Activated CD4-positive, alpha-beta T cell treated with anti-CD3 and anti-CD28 coated beads for 24 hours (primary cell): ENCODE measurements around the gene PROSER1.
"Not testable (repeated sequence)": the region's sequence is repeated elsewhere in the genome, so short reads cannot be mapped to it uniquely, and the experiment has no call there.

ENCODE experiments used
- DNase-seq, 2 donors: peaks; one replicate each; pipeline ENCODE4 v3.0.0-alpha.2; 2020; ENCODE audit warnings: low read depth in 2 of 2

The PROSER1 gene

DNA sequence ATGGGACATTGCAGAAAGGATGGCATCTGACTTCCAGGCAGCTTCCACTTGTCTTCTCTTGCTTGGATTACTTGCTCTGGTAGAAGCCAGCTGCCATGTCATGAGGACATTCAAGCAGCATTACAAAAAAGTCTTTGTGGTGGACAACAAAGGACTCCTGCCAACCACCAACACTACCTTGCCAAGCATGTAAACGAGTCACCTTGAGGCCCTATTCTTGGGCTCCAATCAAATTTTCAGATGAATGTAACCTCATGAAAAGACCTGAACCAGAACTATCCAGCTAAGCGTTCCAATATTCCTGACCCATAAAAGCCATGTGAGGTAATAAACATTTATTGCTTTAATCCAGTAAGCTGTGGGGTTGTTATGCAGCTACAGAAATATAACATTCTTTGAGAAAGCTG is 12.5 kb downstream of the PROSER1 start:
- DNase-seq, result no peak

DNA sequence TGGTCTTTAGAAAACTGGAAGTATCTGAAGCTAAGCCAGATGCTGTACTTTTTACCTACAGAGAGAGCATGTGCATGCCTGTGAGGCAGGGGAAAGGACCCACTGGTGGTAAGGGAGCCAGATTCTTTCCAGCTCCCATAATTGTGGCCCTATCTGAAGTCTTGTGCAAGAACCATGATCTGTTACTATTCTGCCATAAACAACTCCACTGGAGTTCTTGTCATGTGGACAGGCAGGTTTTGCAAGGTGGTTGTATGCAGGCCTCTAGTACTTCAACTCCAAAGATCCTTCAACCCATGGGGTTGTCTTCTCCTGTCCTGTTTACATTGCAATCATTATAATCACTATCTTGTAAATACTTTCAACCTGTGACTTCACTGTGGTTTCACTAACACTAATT is 14.1 kb downstream of the PROSER1 start:
- no peak for DNase-seq

DNA sequence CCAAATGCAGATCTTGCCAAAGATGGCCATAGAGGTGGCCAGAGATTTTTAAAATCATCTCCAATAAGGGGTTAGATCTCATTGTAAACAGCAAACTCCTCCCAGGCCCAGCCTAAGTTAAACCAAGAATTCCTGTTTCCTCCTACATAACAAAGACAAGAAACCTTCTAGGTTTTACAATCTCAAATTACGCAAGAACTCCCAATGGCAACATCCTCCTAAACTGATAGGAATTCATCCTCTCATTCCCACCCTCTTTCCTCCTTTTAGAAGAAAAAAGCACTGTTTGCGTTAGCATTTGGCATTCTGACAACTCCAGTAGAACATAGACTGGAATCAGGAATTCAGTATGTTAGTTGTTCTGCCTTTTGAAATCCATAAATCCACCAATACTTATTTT is 14.6 kb downstream of the PROSER1 start:
- DNase-seq, result no peak

DNA sequence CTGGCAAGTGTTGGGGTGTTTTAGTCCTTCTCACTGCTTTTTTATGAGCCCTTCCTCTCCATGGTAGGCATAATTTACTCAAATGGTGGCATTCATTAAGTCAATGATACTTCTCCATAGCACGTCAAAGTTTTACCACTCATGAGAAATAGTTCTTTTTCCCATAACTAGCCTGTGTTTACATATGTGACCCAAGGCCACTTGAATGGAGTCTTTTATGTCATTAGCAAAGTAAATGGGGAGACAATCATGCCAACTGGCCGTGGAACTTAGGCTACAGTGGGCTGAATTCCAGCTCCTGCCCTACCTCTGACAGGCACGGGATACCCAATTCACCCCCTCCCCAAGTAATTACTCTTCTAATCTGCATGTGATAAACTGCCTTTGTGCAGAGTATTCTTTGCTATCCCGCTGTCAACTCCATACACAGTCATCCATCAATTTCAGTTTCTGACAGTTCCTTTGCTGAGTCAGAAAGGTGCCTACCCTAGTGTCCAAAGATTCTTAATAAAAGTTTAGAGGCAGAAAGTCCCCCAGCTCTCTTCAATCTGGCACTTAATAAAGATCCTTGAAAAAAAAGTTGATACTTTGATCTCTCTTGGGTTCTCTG is 16.9 kb downstream of the PROSER1 start:
- DNase-seq, result no peak

DNA sequence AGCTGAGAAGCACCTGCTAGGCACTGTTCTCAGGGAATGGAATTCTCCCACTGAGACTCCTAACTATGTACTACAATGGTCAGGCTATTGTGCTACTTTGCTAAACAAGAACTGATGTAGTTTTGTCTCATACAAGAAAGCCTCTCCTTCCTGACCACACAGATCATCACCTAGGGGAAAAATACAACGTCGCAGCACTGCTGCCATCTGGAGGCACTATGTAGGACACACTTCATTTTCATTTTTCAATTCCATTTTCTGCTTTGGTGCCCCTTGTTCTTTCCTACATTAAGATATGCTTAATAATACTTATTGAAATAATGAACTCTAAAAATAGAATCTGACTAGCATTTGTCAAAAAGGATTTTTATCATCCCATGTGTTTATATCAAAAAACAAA is 21.1 kb downstream of the PROSER1 start:
- DNase-seq, result no peak

DNA sequence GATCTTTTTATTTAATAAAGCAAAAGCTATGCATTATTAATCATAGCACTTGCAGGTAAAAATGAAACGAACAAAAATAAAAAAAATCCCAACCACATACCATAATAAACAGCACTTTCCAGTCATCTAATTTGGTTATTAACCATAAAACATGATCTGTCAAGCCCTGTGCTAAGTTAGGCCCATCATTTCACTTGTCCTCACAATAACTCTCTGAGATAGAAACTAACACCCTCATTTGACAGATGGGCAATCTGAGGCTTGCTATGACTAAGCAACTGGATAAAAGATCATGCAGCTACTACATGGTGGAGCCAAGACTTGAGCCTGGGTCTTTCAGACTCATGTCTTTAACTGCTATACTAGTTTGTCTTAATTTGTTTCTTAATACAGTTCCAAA is 21.8 kb downstream of the PROSER1 start:
- DNase-seq, result no peak

DNA sequence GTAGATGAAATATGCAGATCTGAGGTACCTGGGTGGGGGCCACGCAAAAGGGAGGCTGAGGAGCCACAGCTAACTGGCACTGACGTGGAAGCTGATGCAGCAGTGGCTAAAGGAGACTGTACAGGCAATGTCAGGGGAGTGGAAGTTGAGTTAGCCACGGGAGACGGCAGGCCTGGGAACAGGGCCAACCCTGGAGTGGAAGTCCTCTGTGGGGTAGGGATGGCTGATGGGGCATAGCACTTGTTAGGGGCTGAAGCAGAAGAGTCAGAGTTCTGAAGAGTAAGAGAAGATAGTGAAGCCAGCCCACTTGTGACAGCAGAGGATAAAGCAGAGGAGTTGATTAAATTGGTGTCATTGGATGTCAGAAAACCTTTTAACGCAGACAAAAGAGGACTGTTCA is 24.4 kb downstream of the PROSER1 start:
- no peak for DNase-seq

DNA sequence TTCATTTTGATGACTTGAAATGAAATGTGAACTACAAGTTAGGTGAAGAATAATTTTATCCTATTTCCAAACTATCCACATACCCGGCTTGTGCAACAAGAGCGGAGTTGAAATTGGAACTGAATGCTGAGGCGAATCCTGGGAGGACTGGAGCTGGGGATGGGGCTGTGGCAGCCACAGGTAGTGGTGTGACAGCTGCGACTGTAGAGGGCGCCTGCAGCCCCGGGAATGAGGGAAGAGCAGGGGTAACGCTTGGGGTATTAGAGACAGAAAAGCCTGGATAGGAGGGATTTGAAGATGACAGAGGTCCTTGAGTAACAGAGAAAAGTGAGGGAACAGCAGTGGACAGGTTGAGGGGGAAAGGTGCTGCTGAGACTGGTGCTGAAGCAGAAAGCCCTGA is 25.3 kb downstream of the PROSER1 start:
- DNase-seq, result no peak

DNA sequence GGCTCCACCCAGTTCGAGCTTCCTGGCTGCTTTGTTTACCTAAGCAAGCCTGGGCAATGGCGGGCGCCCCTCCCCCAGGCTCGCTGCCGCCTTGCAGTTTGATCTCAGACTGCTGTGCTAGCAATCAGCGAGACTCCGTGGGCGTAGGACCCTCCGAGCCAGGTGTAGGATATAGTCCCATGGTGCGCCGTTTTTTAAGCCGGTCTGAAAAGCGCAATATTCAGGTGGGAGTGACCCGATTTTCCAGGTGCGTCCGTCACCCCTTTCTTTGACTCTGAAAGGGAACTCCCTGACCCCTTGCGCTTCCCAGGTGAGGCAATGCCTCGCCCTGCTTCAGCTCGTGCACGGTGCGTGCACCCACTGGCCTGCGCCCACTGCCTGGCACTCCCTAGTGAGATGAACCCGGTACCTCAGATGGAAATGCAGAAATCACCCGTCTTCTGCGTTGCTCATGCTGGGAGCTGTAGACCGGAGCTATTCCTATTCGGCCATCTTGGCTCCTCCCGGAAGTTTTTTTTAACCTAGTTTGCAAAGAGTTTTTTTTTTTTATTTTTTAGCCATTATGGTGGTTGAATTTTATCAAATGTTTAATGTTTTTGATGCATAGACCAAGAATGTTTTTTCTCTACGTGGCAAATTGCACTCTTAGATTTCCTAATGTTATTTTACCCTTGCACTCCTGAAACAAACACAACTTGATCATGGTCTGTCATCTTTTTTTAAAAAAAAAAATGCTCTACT is 31.3 kb downstream of the PROSER1 start:
- DNase-seq, result not testable (repeated sequence)

DNA sequence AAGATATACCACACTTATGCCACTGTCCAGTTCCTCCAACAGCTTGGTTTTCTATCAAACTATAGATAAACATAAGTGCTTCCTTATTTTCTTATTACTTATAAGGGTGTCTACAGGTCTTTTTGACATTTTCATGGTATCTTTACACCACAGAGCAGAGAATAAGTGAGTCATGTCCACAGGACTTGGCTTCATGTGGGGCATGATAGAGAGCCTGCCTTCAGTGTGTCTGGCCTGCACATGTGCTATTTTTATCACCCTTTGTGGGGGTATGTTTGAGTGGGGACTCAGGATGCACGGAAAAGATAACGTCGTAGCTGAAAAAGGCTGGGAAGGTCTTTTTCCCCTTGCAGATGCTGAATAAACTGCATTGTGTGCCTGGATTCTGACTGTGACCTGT is 39.1 kb downstream of the PROSER1 start:
- no peak for DNase-seq

DNA sequence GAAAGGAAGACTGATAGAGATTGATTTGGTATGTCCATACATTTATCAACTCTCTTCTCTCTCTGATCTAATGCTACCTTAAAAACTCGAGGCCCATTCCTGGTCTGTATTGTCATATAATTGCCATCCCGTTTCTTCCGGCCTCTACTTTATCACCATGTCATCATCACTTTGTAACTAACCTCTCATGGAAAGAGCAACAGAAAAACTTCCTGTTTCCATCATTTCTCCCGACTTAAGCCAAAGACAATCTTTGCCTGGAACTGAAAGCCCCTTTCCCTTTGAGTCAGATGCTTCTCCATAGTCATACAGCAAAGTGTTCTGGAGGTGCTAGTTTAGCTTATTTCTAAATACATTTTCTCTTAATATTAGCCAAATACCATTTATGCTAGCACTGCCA is 44.5 kb downstream of the PROSER1 start:
- DNase-seq, result no peak

DNA sequence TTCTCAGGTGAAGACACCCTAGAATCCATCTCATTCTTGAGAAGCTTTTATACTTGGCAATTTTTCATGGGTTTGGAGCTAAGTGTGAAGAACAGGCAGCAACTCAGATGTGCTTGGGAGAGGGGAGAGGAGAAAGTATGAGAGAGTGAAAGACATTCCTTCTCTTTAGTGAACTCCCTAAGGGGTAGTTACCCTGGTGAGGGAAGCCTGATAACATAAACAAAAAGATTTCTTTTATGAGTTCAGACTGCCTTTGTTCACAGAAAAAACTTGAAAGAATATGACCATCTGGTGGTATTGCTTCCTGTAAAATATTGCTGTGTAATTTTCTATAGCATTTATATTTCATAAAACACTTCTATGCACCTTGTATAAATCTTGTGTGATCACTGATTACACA is 47.2 kb downstream of the PROSER1 start, which contains the start of gene STOML3:
STOML3 (minus strand) TSS at position 139 of the 400 bp plus-strand sequence; CDS start at position 29, 110 bp downstream.
- no peak for DNase-seq

DNA sequence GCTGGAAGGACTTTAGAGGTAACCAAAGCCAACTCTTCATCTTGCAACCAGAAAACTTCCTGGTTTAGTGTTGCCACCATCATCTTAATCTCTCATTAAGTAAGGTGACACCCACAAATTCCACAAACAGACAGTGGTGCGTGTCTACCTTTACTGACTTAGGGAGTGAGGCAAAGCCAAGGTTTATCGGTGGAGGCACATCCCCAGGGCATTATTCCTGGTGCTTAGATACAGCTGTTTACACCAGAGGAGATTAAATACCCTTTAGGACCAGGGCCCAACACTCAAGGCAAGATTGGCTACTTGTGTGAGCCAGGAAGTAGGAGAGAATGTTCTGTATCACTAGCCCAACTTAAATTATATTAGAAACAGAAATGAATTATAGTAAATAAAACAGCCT is 56.8 kb downstream of the PROSER1 start:
- DNase-seq, result no peak

DNA sequence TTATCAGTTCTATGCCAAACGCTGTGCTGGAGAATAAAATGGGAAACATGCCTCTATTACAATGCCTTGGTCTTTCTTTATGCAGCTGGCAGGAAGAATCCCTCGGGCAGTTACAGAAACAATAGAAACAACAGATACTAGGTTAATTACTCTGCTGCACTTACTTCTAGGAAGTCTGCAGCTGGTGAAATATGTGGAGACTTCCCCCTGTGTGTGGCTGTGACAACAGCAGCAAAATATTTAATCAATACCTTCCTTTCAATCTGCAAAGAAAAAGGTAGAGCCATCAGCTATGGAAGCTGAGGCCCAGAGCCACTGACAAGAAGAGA is 57.2 kb downstream of the PROSER1 start:
- no peak for DNase-seq

DNA sequence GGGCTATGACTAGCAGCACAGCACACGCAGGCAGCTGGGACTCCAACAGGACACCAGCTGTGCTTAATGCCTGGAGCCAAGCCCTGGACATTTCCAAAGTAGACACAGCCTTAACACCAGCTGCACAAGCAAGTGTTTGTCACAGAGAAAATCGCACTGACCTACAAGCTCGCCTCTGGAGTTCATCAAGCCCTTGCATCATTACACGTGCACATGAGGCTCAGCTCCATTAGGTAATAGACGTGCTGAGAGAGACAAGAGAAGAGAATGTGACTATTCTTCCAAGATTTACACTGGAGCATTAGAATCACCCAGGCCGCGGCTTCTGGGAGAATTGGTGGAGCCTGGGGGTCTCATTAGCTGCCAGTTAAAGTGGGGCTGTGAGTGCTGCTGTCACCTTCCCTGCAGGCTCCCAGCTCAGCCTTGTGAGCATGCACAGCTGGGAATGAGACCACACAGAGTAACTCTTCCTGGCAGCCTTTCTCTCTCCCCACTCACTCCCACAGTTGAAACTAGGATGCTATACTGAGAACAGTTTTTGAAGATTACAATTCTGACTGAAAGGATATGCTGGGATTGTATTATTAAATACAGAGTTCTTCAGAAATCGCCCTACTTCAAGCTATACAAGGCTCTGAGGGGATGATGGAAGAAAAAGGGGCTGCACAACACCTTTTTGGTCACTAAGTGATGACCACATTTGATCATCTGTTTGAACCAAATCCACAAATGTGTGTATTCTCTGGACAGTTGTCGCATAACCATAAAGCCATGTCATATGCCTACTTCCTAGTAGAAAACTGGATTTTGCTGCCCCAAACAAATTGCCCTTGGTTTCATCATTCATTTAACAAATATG is 57.8 kb downstream of the PROSER1 start:
- DNase-seq, result no peak

DNA sequence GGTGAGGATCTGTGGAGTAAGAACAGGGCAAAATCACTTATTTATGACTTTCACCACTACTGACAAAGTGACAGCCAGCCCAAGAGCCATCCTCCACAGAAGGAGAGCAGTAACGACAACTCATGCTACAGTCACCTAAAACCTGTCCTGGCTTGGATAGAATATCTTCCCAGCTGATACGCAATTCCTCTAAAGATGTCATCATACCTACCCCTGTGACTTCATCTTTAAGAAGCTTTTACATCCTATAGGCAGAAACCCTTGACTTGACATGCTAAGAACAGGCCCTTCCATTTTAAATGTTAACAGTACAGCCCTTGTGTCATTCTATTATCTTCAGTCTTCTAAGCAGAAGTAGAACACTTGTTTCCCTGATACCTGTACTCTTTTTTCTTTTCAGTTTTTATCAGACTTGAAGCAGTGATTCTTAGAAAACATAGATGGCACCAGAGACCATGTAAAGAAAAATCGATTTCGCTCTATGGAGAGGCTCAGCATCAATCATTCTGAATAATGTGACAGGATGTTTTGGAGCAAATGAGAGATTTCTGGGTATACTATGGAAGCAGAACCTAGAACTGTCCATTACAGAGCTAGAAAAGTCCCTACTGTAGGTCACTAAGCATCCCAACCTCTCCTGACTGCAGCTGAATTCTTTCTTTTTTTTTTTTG is 67.4 kb downstream of the PROSER1 start:
- no peak for DNase-seq

DNA sequence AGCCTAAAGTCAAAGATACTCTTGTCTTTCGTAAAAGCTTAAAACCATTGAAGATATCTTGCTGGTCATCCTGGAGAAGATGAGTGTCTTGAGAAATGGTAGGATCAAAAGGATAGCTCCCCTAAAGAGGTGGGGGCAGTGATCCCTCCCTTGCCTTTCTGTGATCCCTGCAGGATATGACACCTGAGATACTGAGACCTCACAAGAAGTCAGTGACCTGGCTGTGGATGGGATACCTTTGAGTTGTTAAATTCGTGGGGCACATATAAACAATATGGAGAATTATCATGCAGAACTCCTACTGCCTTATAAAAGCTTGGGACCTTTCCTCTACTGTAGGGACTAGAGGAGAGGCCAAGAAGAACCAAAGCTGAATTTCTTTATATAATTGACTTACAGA is 68.7 kb downstream of the PROSER1 start:
- DNase-seq, result no peak

DNA sequence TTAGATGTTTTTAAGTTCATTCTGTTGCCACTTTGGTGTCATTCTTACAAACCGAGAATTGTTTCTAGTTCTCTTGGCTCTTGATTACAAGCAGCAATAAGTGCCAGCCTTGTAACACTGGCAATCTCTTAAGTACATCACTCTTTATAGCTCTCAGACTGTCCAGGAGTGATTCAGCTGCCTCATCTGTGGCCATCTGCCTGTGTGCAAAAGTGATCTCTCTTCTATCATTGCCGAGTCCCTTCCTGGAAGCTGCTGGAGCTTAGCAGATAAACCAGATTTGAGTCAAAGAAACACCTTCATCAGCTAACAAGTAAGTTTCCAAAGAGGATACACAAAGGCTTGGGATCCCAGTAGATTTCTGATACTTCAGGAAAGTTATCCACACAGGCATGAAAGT is 70.4 kb downstream of the PROSER1 start:
- no peak for DNase-seq

DNA sequence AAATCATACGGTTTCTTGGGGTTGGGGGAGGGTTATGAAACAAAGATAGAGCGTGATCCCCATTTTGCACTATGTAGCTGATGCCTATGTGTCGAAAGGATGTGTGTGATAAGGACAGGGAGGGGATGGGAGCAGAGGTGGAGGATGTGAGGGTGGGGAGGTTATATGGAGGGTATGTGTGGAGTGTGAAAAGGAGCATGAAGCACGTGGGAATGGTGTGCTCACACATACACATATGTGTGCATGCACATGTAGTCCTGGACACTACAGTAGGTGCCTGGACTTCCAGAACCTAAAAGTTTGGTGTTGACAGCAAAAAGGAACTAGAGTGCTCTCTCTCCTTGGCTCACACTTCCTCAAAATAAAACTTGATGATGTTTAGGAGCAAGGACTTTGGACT is 72.6 kb downstream of the PROSER1 start:
- DNase-seq, result no peak

DNA sequence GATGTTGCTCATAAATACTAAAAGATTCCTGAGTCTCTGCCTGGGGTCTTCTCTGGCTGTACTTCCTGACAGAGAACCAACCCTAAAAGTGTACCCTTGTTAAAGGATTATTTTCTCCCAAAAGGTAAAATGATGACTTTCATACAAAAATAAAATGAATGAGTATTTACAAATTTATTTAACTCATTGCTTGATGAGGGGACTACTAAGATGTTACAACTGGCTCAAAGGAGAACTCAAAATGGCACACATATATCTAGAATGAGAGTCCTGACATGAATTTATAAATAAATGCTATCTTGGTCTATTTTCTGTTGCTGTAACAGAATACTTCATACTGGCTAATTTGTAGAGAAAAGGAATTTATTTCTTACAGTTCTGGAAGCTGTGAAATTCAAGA is 77.7 kb downstream of the PROSER1 start:
- DNase-seq, result no peak
